B cell (primary cell): ENCODE measurements around the gene WDR70.
"Not testable (repeated sequence)": the region's sequence is repeated elsewhere in the genome, so short reads cannot be mapped to it uniquely, and the experiment has no call there.

ENCODE experiments used
- CTCF ChIP-seq: fragments of 200-600 bp; IDR thresholded peaks from one replicate; pipeline ENCODE4 v1.8.0; 2022; ENCODE audit warnings: antibody characterized with exemption, mild to moderate bottlenecking
- EZH2 ChIP-seq: IDR thresholded peaks from 2 replicates; pipeline ENCODE4 v1.6.1; 2012; ENCODE audit warnings: borderline replicate concordance, low read depth, mild to moderate bottlenecking, moderate library complexity, low read length; ENCODE audit not compliant: insufficient read depth, poor library complexity, severe bottlenecking

- TF ChIP-seq CTCF, EZH2: not testable (repeated sequence)
These were observed 243.2 kb downstream of the WDR70 start for GRCh38 chr5:37622354-37622753.
